ENCODE data around the gene ARHGAP6. TPM values are rescaled to one million over a fixed set of nuclear protein-coding genes. Genes with fewer than 3 reads are reported as not detected.

Gene ARHGAP6
- total and polyA plus RNA-seq, 2 of the 4 experiments (the other 2 are of a cell fraction), result 1.4 to 1.8 TPM

GRCh38 chrX:11159149-11159548 is 506.6 kb downstream of the ARHGAP6 start:
- Histone ChIP-seq H4K91ac (ENCODE audit: insufficient read depth, low read depth, low read length) (no peak overlapping the region), H3K4me2 (ENCODE audit: low read depth, low read length) (no peak overlapping the region), H4K8ac (ENCODE audit: low read depth in 2 of 2, low read length in 2 of 2) (no peak overlapping the region), H3K79me1 (ENCODE audit: low read depth in 1 of 2, low read length in 2 of 2) (no peaks in the 10 kb centered on the region), H3K27me3 (ENCODE audit: control insufficient read depth, insufficient read depth, low read length) (no peaks in the 10 kb centered on the region), H3K9me3 (ENCODE audit: control insufficient read depth, insufficient read depth, low read length) (no peaks in the 10 kb centered on the region), H2BK5ac (ENCODE audit: low read depth, low read length, poor library complexity, severe bottlenecking) (no peak overlapping the region), H2BK20ac (ENCODE audit: low read depth, low read length) (no peak overlapping the region), H3K9ac (ENCODE audit: low read depth, low read length) (no peak overlapping the region), H3K14ac (replicated peaks; ENCODE audit: low read depth, low read length) (no peak overlapping the region), H3K4me1 (ENCODE audit: control insufficient read depth, insufficient read depth, low read length) (no peaks in the 10 kb centered on the region), H2AFZ (replicated peaks; ENCODE audit: low read length, poor library complexity) (no peak overlapping the region), H3K56ac (ENCODE audit: extremely low read depth, insufficient read depth, low read length) (no peak overlapping the region), H2AK5ac (ENCODE audit: low read depth, low read length) (no peak overlapping the region), H3K36me3 (ENCODE audit: control insufficient read depth, insufficient read depth, low read length) (no peaks in the 10 kb centered on the region), H3K18ac (ENCODE audit: low read depth, low read length) (no peak overlapping the region), H3K4me3 (ENCODE audit: insufficient read depth, low read depth, low read length) (no peak overlapping the region), H3K27ac (ENCODE audit: insufficient read depth, low read length) (no peak overlapping the region), H3K9me1 (ENCODE audit: insufficient read depth, low read length) (no peaks in the 10 kb centered on the region), H3K4ac (ENCODE audit: low read depth, low read length) (no peak overlapping the region), H3K23ac (ENCODE audit: low read depth, low read length) (no peak overlapping the region), H4K5ac (ENCODE audit: low read depth, low read length) (no peak overlapping the region), H2BK120ac (ENCODE audit: low read depth, low read length) (no peak overlapping the region), H2BK15ac (ENCODE audit: low read depth, low read length) (no peak overlapping the region), H2AK9ac (replicated peaks; ENCODE audit: low read depth, low read length, poor library complexity) (no peak overlapping the region), H4K20me1 (ENCODE audit: insufficient read depth, low read length) (no peaks in the 10 kb centered on the region)
- CTCF ChIA-PET, result no interaction called here
- no TSS peak for BruUV-seq (replicated peaks)
- DNase-seq, result no peak
- no peak for ATAC-seq (ENCODE audit: low read depth)
- POLR2A ChIA-PET (ENCODE audit: unreplicated experiment), result no interaction called here
- intact Hi-C loops (cut with micrococcal nuclease) (no loop called here), in situ Hi-C loops (cut with MboI; ENCODE audit: low sequenced_read_pairs) (no loop called here), dilution Hi-C loops (cut with HindIII; ENCODE audit: low sequenced_read_pairs, unreplicated experiment) (no loop called here)
- no CpG with 5 or more reads among the region's 1 CpG for WGBS, 2 experiments (ENCODE audit: extremely low coverage in 2 of 2, insufficient read length in 1 of 2)
- no peak for TF ChIP-seq MAZ (IDR thresholded peaks at IDR 0.05; ENCODE audit: borderline replicate concordance, low read depth, low read length)
- no peak for TF ChIP-seq BHLHE40 (IDR thresholded peaks at IDR 0.05; ENCODE audit: low read depth, low read length)
- TF ChIP-seq CEBPB (IDR thresholded peaks at IDR 0.05; ENCODE audit: low read depth, low read length), result no peak
- no peak for TF ChIP-seq RFX5 (IDR thresholded peaks at IDR 0.05; ENCODE audit: low read depth, low read length)
- no peak for TF ChIP-seq FOS (IDR thresholded peaks at IDR 0.05; ENCODE audit: low read depth, low read length)
- no peak for TF ChIP-seq MXI1 (IDR thresholded peaks at IDR 0.05; ENCODE audit: borderline replicate concordance, low read depth, low read length)
- TF ChIP-seq, protein P1, sequence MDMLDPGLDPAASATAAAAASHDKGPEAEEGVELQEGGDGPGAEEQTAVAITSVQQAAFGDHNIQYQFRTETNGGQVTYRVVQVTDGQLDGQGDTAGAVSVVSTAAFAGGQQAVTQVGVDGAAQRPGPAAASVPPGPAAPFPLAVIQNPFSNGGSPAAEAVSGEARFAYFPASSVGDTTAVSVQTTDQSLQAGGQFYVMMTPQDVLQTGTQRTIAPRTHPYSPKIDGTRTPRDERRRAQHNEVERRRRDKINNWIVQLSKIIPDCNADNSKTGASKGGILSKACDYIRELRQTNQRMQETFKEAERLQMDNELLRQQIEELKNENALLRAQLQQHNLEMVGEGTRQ (IDR thresholded peaks at IDR 0.05; ENCODE audit: low read depth, low read length), result no peak
